ENCODE data around the gene LGR4. TPM values are rescaled to one million over a fixed set of nuclear protein-coding genes. Genes with fewer than 3 reads are reported as not detected.

LGR4 gene
- total and polyA plus RNA-seq, 9 of the 15 experiments (the other 6 are each of a cell fraction or from before 2014, with no cell fraction given): 0.94 to 10.1 (median 5.8) TPM

DNA sequence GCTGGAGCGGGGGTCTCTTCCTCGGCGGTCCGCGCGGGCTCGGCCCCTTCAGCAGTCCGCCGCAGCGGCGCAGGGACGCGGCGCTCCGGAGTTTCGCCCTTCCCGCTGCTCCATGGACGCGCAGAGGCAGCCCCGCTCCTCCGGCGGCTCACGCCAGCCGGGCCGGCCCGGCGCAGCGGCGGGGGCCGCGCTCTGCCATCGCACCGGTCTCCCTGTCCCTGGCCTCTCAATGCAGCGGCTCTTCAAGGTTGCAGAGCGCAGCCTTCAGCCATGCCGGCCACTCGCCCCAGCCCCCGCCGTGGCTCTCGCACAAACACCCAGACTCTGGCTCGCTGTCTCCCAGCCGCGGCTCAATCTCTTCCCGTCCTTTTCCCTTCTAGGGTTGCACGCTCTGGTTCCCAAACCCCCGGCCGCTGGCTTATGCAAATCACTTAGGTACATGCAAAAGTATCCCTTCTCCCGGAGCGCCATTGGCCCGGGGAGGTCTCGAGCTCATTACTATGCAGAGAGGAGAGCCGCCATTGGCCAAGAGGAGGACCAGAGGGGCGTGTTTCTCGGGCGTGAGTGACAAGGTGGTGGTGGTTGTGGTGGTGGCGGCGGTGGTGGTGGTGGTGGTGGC lies at the start of gene LGR4 (continued):
- TF ChIP-seq, protein P1, sequence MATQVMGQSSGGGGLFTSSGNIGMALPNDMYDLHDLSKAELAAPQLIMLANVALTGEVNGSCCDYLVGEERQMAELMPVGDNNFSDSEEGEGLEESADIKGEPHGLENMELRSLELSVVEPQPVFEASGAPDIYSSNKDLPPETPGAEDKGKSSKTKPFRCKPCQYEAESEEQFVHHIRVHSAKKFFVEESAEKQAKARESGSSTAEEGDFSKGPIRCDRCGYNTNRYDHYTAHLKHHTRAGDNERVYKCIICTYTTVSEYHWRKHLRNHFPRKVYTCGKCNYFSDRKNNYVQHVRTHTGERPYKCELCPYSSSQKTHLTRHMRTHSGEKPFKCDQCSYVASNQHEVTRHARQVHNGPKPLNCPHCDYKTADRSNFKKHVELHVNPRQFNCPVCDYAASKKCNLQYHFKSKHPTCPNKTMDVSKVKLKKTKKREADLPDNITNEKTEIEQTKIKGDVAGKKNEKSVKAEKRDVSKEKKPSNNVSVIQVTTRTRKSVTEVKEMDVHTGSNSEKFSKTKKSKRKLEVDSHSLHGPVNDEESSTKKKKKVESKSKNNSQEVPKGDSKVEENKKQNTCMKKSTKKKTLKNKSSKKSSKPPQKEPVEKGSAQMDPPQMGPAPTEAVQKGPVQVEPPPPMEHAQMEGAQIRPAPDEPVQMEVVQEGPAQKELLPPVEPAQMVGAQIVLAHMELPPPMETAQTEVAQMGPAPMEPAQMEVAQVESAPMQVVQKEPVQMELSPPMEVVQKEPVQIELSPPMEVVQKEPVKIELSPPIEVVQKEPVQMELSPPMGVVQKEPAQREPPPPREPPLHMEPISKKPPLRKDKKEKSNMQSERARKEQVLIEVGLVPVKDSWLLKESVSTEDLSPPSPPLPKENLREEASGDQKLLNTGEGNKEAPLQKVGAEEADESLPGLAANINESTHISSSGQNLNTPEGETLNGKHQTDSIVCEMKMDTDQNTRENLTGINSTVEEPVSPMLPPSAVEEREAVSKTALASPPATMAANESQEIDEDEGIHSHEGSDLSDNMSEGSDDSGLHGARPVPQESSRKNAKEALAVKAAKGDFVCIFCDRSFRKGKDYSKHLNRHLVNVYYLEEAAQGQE (IDR thresholded peaks at IDR 0.05; ENCODE audit: borderline replicate concordance): no peak
- TF ChIP-seq, protein P1 (CRISPR knock-in tag; IDR thresholded peaks at IDR 0.05; ENCODE audit: low read depth): 0 out of 2 replicates have a peak, but pooled peaks have one; percentile 28
- TF ChIP-seq SIN3B (IDR thresholded peaks at IDR 0.05; ENCODE audit: low read depth) (peak; percentile 48; the same call in 1 of the 2 replicates), KAT2B (IDR thresholded peaks at IDR 0.05; ENCODE audit: low read depth, low read length) (no peak), GMEB1 (CRISPR knock-in tag; IDR thresholded peaks at IDR 0.05) (no peak), ZSCAN29 (IDR thresholded peaks at IDR 0.05) (no peak; the same call in 1 of the 2 replicates), ASH1L (IDR thresholded peaks at IDR 0.05; ENCODE audit: borderline replicate concordance, low read depth, partially characterized antibody) (no peak), FOS (IDR thresholded peaks at IDR 0.05; ENCODE audit: extremely low read depth, insufficient read length) (peak; percentile 13), BCL6 (CRISPR knock-in tag; IDR thresholded peaks at IDR 0.05) (no peak)
- TF ChIP-seq, protein P2, sequence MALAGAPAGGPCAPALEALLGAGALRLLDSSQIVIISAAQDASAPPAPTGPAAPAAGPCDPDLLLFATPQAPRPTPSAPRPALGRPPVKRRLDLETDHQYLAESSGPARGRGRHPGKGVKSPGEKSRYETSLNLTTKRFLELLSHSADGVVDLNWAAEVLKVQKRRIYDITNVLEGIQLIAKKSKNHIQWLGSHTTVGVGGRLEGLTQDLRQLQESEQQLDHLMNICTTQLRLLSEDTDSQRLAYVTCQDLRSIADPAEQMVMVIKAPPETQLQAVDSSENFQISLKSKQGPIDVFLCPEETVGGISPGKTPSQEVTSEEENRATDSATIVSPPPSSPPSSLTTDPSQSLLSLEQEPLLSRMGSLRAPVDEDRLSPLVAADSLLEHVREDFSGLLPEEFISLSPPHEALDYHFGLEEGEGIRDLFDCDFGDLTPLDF (CRISPR knock-in tag; IDR thresholded peaks at IDR 0.05): no peak
